Measurements from ENCODE around the gene R3HCC1L. TPM values are rescaled to one million over a fixed set of nuclear protein-coding genes. Genes with fewer than 3 reads are reported as not detected.
A peak's percentile ranks its signal among the peaks of the same experiment; 100 is the strongest.

Gene R3HCC1L
- total RNA-seq, 1 donor from 2014 or later, result 16.9 TPM

DNA sequence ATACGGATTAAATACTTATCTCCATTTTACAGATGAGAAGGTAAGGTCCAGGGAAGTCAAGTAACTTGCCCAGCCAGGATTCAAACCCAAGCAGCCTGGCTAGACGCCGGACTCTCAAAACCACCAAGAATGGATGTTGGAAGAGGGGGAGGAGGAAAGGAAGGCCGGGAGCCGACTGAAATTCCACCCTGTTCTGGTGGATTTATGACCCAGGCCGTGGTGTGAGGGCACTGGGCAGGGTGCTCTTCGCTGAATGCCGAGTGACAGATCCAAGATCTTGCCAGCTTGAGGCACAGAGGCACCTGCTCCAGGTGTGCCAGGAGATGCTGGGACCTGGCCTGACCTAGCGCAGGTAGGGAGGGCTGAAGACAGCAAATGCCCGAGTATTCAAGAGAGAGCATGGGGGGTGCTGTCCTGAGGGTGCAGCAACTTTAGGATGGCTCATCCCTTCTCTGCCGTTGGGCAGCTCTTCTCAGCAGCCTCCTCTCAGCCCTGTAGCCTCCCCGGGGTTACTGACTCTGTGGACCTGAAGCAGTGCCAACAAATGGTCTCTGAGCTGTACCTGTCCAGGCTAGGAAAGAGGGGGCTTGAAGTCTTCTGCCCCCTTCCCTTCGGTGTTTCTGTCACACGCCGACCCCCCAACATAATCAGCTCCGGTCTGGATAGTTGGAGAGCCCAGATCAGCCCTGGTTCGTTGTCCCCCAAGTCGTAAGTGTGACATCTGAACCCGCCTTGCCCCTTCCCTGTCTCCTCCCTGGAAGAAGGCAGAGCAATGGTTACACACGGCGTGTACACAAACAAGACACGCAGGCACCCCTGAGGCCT is 132.8 kb downstream of the R3HCC1L start:
- Mint-ChIP-seq H3K4me1 (peaks cover 38% of the 10 kb centered on the region), H3K36me3 (no peaks in the 10 kb centered on the region), H3K9me3 (no peaks in the 10 kb centered on the region), H3K4me3 (peak overlapping the region; percentile 75), H3K27ac (peak overlapping the region; percentile 66), H3K27me3 (ENCODE audit: low read depth) (peaks cover 1% of the 10 kb centered on the region)
- DNase-seq (ENCODE audit: low spot score in 2 of 2, unreplicated experiment in 2 of 2), result no peak
- TF ChIP-seq CTCF (IDR thresholded peaks at IDR 0.05; ENCODE audit: unreplicated experiment), result no peak

- Mint-ChIP-seq H3K36me3 (no peaks in the 10 kb centered on the region), H3K27me3 (ENCODE audit: low read depth) (peaks cover 1% of the 10 kb centered on the region), H3K4me3 (peak within 1 kb of the TSS; percentile 75), H3K4me1 (peaks cover 46% of the 10 kb centered on the region), H3K9me3 (no peaks in the 10 kb centered on the region), H3K27ac (peak within 1 kb of the TSS; percentile 66)
- no peak for TF ChIP-seq CTCF (IDR thresholded peaks at IDR 0.05; ENCODE audit: unreplicated experiment)
- no peak for DNase-seq (ENCODE audit: low spot score in 2 of 2, unreplicated experiment in 2 of 2)
Measured at GRCh38 chr10:98267894-98268693, 133.6 kb downstream of the R3HCC1L start, which contains the start of gene LOXL4. LOXL4 (minus strand) TSS chr10:98268194; CDS start chr10:98263019, 5,175 bp downstream.

DNA sequence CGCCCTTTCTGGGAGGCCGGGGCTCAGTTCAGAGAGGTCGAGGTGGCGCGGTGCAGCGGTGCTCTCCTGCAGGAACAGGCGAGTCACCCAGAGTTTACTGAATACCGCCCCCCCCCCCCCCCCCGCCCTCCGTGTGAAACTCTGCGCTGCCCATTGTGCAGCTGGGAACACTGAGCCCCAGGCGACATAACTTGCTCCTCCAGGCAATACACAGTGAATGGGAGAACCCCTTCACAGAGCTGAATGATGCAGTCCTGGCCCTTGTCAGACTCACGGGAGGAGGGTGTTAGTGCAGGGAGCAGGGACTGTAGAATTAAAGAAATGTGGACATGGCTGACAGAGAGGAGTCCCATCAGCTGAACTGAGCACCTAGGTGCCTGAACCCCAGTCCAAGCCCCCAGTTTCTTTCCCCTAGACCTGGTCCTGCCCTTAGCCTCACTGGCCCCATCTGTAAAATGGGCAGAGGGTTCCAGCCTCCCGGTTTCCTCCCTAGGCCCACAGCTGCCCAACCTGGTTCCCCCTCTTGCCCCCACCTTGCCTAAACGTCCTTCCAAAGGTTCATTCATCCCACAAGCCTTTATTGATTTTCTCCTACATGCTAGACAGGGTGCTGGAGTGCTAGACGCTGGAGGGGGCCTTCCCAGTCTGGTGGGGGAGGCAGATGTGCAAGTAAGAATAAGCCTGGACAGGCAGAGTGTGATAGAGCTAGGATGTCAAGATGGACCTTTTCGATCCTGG is 134.4 kb downstream of the R3HCC1L start:
- Mint-ChIP-seq H3K4me3 (peak overlapping the region; percentile 72), H3K36me3 (no peaks in the 10 kb centered on the region), H3K4me1 (peaks cover 48% of the 10 kb centered on the region), H3K27ac (peak overlapping the region; percentile 59), H3K9me3 (no peaks in the 10 kb centered on the region), H3K27me3 (ENCODE audit: low read depth) (peaks cover 1% of the 10 kb centered on the region)
- no peak for DNase-seq (ENCODE audit: low spot score in 2 of 2, unreplicated experiment in 2 of 2)
- TF ChIP-seq CTCF (IDR thresholded peaks at IDR 0.05; ENCODE audit: unreplicated experiment), result no peak

DNA sequence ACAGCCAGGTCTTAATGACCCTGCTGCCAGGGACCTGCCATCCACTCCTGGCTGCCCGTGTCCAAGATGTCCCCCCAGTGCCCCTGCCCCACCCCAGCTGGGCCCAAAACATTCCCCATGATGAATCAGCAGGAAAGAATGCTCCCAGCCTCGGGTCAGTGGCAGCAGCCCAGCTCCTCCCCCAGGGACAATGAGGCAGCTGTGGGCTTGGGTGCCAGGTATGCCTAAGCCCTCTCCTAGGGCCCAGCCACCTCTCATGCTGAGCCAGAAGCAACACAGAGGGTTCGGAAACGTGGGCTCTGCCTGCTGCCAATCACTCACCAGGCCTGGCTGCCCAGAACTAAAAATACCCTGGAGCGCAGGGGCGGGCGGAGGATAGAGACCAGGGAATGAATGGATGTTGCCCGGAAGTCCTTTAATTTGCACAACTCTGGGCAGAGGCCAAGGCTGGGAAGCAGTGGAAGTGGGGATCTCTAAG is 135.0 kb downstream of the R3HCC1L start:
- TF ChIP-seq CTCF (IDR thresholded peaks at IDR 0.05; ENCODE audit: unreplicated experiment), result no peak
- Mint-ChIP-seq H3K4me1 (peaks cover 45% of the 10 kb centered on the region), H3K36me3 (no peaks in the 10 kb centered on the region), H3K4me3 (peak overlapping the region; percentile 72), H3K27ac (peak overlapping the region; percentile 59), H3K9me3 (no peaks in the 10 kb centered on the region), H3K27me3 (ENCODE audit: low read depth) (peaks cover under 1% of the 10 kb centered on the region)
- DNase-seq (ENCODE audit: low spot score in 2 of 2, unreplicated experiment in 2 of 2), result no peak

DNA sequence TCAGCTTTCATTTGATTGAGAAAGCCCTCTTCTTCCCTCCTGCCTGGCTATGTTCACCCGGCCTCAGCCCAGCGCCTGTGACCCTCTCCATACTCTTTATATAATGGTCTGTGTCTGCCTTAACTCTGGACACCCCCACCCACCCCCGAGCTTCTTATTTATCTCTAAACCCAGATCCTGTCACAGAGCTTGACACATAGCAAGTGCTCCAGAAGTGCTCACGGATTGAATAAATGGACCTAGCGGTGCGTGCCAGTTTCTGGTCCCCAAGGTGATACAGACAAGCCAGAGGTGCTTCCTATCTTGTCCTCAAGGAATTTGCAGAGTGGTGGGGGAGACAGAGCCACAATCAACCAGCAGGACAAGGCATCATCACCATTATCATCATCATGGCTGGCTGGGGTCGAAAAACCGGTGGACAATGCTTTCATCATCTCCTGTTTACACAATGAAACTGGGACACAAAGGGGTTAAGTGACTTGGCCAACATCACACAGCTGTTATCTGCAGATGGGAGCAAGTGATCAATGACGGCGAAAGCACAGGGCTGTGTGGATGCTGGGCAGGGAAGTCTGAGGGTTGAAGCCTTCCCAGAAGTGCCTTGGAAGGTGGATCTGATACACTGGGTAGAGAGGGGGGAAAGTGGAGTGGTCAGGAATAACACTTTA is 135.8 kb downstream of the R3HCC1L start:
- Mint-ChIP-seq H3K4me3 (no peak overlapping the region), H3K27me3 (ENCODE audit: low read depth) (peaks cover 3% of the 10 kb centered on the region), H3K36me3 (no peaks in the 10 kb centered on the region), H3K4me1 (peaks cover 45% of the 10 kb centered on the region), H3K9me3 (no peaks in the 10 kb centered on the region), H3K27ac (peak overlapping the region; percentile 13)
- no peak for DNase-seq (ENCODE audit: low spot score in 2 of 2, unreplicated experiment in 2 of 2)
- TF ChIP-seq CTCF (IDR thresholded peaks at IDR 0.05; ENCODE audit: unreplicated experiment), result no peak

Measured in mesothelial cell of epicardium (in vitro differentiated cells).